ENCODE data around the gene TMEM123.

- TF ChIP-seq CTCF (IDR thresholded peaks at IDR 0.05; ENCODE audit: extremely low read depth in 1 of 2, insufficient read depth in 1 of 2, low read depth in 1 of 2, low read length in 2 of 2) (no peak), EZH2 (IDR thresholded peaks at IDR 0.05; ENCODE audit: borderline replicate concordance, low read depth, low read length, severe bottlenecking) (no peak), FOS (IDR thresholded peaks at IDR 0.05; ENCODE audit: borderline replicate concordance, insufficient read depth, low read length) (no peak), MAX (IDR thresholded peaks at IDR 0.05; ENCODE audit: insufficient read depth, insufficient read length) (no peak)
Observed at GRCh38 chr11:102476069-102476468, 23.5 kb upstream of the TMEM123 start.
